ENCODE data around the gene TMEM167B. TPM values are rescaled to one million over a fixed set of nuclear protein-coding genes. Genes with fewer than 3 reads are reported as not detected.
"Not testable (repeated sequence)": the region's sequence is repeated elsewhere in the genome, so short reads cannot be mapped to it uniquely, and the experiment has no call there.

The TMEM167B gene
- 26.7 and 29.2 TPM in 2 replicates for total RNA-seq

DNA sequence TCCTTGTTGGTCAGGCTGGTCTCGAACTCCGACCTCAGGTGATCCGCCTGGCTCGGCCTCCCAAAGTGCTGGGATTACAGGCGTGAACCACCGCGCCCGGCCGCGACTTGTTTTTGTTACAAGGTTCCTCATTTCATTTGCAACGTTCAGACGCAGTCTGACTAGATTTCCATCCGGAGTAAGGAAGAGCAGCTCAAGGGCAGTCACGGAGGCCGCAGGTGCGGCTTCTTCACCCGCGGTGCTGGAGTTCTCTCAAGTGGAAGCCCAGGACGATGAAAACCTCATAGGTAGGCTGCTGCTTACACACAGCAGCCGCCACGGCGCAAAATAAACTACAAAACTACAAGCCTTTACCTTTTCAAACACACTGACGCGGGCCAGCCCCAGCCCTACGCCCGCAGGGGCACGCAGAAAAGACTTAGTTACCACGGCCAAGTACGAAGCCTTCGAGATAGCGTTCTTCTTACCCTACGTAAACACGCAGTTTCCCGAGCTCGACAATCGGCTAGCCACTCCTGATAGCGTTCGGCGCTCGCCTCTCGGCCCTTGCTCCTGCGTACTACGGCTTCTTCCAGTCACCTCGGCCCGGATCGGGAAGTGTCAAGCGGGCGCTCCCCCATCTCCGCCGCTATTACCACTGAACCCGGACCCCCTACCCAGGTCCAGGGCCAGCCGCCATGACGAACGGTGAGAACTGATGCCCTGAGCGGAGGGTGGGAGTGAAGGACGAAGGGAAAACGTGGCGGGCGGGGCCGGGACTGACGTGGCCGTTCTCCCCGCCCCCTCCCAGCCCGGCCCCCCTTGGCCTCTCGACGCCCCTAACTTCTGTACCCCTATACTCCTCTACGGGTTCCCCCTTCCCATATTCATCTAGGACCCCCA is at the start of gene TMEM167B:
TMEM167B (plus strand) TSS at position 569 of the 882 bp plus-strand sequence; CDS start at position 678, 109 bp downstream.
- no peaks in the 10 kb centered on the region for H3K27me3 Mint-ChIP-seq

DNA sequence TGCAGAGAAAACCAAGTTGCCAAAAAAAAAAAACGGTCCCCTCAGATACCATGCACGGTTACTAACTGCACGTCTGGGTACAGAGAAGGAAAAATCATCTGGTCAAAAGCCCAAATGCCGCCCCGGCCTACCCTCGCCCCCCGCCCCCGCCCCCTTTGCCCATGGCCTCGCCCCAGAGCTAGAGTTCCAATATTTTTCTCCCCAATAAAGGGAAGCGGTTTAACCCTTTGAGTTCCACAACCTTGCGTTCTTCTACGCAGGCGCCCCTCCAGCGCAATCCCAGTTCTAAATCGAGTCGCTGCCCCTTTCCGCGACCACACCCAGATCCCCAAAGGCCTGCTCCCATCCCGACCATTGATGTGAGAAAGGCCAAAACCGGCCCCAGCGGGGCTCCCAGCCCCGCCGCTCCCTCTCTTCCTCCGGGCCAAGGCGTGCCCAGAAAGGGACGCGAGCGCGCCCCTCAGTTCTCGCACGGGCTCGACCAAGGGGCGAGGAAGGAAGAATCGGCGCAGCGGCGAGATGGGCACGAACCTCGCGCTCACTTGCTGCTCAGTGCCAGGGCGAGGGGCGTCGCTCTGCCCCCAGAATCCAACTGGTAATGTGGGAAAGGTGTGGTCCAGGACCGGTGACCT is 49.5 kb upstream of the TMEM167B start:
- intact Hi-C loops (cut with micrococcal nuclease) = loop anchor here (2.0 to 5.0 kb wide), 3 partner anchors 78 to 171 kb away; partner anchors contain the start of genes CLCC1, GPSM2 and SARS1
- DNase-seq = peak; percentile 81
- peak overlapping the region; percentile 92 for H3K4me3 Mint-ChIP-seq
- H3K9me3 Mint-ChIP-seq = no peaks in the 10 kb centered on the region
- peaks cover 2% of the 10 kb centered on the region for H3K36me3 Mint-ChIP-seq (ENCODE audit: low read depth)
- H3K4me1 Mint-ChIP-seq = peaks cover 15% of the 10 kb centered on the region
- peaks cover 8% of the 10 kb centered on the region for H3K27me3 Mint-ChIP-seq
- H3K27ac Mint-ChIP-seq = peak overlapping the region; percentile 85

More for the DNA sequence above, at the start of gene TMEM167B:
- intact Hi-C loops (cut with micrococcal nuclease) = loop anchor here (1.0 to 5.0 kb wide), 8 partner anchors 10 to 343 kb away; partner anchors contain the start of genes GPSM2, SARS1, STXBP3 and TAF13
- Mint-ChIP-seq H3K36me3 (ENCODE audit: low read depth) (peaks cover 22% of the 10 kb centered on the region), H3K27ac (peak within 1 kb of the TSS; percentile 97), H3K9me3 (no peaks in the 10 kb centered on the region), H3K4me1 (peaks cover 23% of the 10 kb centered on the region), H3K4me3 (peak within 1 kb of the TSS; percentile 92)
- peak; percentile 96 for DNase-seq

DNA sequence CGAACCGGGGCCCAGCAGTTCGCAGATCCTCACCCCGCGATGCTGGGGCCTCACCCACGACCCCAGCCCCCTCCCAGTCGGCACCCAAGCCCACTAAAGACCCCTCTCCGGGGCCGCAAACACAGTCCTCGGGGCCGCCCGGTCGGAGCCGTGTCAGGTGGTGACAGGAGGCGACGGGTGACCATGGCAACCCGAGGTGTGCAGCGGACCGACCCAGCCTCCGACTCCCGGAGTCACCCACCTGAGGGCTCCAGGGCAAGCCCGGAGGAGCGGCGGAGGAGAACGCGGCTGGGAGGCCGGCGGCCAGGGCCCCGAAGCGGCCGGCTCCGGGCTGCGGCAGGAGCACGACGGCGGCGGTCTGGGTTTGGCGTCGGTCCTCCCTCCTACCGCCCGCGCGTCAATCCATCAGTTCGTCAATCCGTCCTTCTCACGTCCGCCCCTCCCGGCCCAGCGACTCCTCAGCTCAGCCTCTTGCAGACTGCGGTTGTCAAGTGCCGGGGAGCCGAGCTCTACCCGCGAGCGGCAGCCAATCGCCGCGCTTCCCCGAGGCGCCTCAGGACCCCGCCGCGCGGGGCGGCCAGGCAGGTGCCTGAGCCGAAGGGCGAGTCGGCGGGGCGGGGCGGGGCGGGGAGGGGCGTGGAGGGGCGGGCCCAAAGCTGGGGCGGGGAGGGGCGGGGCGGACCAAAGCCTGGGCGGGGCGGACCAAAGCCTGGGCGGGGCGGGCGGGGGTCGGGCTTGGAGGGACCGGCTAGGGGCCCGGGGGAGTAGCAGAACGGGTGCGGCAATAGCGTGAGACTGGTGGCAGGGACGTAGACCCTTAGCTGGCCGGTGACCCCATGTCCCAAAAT is 48.7 kb upstream of the TMEM167B start, which contains the start of gene WDR47:
WDR47 (minus strand) TSS at position 482 of the 848 bp plus-strand sequence. CDS start 18,590 bp downstream, outside the sequence.
- Mint-ChIP-seq H3K9me3 (no peaks in the 10 kb centered on the region), H3K27ac (peak within 1 kb of the TSS; percentile 85), H3K4me3 (peak within 1 kb of the TSS; percentile 92), H3K4me1 (peaks cover 15% of the 10 kb centered on the region), H3K36me3 (ENCODE audit: low read depth) (peaks cover 2% of the 10 kb centered on the region), H3K27me3 (peaks cover 11% of the 10 kb centered on the region)
- intact Hi-C loops (cut with micrococcal nuclease) = loop anchor here (1.0 to 5.0 kb wide), 7 partner anchors 33 to 296 kb away; partner anchors contain the start of genes CLCC1, GPSM2, SARS1 and STXBP3
- peak; percentile 99 for DNase-seq

DNA sequence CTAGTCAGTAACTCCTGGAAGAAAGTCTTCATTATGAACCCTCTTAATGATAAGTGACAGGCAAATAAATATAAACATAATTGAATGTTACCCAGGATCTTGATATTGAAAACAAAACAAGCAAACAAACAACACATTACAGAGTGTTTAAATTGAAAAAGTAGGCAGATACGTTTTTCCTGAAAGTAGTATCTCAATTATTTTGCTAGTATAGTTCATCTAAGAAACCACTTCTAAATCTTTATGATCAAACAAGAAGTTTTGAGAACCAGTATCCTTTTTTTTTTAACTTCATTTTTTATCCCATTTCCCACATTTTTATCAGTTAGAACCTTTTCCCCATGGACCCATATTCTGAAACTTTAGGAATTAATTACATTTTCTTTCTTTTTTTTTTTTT is 45.0 kb upstream of the TMEM167B start:
- intact Hi-C loops (cut with micrococcal nuclease) = no loop called here
- Mint-ChIP-seq H3K4me3 (no peak overlapping the region), H3K36me3 (ENCODE audit: low read depth) (no peaks in the 10 kb centered on the region), H3K27ac (no peak overlapping the region), H3K9me3 (no peaks in the 10 kb centered on the region), H3K27me3 (peaks cover 16% of the 10 kb centered on the region), H3K4me1 (peaks cover 8% of the 10 kb centered on the region)
- no peak for DNase-seq

DNA sequence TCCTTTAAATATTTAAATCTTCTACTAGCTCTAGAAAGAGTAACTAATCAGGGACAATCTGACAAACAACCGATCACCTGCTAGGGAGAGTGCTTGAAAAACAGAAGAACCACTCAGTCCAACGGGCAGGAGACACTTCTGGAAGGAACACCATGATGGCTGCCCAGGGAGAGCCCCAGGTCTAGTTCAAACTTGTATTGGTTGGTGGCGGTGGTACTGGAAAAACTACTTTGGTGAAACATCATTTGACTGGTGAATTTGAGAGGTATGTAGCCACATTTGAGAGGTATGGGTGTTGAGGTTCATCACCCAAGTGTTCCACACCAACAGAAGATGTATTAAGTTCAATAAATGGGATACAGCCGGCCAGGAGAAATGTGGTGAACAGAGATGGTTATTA is 43.9 kb upstream of the TMEM167B start:
- Mint-ChIP-seq H3K27ac (no peak overlapping the region), H3K36me3 (ENCODE audit: low read depth) (no peaks in the 10 kb centered on the region), H3K4me1 (peaks cover 4% of the 10 kb centered on the region), H3K27me3 (peaks cover 19% of the 10 kb centered on the region), H3K9me3 (no peaks in the 10 kb centered on the region), H3K4me3 (no peak overlapping the region)
- intact Hi-C loops (cut with micrococcal nuclease) = no loop called here
- DNase-seq = no peak

DNA sequence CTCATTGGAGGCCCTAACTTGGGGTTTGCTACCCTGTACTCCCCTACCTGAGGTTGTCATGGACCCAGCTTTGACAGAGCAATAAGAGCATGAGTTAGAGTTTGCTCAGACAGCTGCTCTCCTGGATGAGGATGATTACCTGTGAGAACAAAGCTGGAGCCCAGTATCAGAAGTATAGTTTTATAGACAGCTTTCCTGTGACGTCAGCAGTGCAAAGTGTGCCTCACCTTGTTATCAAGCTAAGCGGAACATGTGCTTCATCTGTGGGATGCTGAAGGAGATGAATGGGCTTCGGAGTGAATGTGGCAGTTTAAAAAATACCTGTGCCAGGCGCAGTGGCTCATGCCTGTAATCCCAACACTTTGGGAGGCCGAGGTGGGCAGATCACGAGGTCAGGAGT is 43.2 kb upstream of the TMEM167B start:
- Mint-ChIP-seq H3K27ac (no peak overlapping the region), H3K36me3 (ENCODE audit: low read depth) (no peaks in the 10 kb centered on the region), H3K4me3 (no peak overlapping the region), H3K4me1 (peaks cover 3% of the 10 kb centered on the region), H3K9me3 (no peaks in the 10 kb centered on the region), H3K27me3 (peaks cover 19% of the 10 kb centered on the region)
- DNase-seq = no peak
- intact Hi-C loops (cut with micrococcal nuclease) = no loop called here

DNA sequence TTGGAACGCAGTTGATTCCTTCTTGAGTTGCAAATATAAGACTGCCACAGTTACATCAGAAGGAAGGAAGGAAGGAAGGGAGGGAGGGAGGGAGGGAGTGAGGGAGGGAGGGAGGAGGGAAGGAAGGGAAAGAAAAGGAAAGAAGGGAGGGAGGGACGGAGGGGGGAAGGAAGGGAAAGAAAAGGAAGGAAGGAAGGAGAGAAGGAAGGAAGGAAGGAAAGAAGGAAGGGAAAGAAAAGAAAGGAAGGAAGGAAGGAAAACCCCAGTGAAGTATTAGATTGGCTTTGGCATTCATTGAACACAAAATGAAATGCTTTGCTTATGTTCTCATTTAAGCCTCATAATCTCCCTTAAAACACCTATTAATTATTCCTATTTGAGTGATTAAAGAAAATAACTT is 42.2 kb upstream of the TMEM167B start:
- H3K9me3 Mint-ChIP-seq = no peaks in the 10 kb centered on the region
- no peak overlapping the region for H3K27ac Mint-ChIP-seq
- H3K27me3 Mint-ChIP-seq = peaks cover 19% of the 10 kb centered on the region

DNA sequence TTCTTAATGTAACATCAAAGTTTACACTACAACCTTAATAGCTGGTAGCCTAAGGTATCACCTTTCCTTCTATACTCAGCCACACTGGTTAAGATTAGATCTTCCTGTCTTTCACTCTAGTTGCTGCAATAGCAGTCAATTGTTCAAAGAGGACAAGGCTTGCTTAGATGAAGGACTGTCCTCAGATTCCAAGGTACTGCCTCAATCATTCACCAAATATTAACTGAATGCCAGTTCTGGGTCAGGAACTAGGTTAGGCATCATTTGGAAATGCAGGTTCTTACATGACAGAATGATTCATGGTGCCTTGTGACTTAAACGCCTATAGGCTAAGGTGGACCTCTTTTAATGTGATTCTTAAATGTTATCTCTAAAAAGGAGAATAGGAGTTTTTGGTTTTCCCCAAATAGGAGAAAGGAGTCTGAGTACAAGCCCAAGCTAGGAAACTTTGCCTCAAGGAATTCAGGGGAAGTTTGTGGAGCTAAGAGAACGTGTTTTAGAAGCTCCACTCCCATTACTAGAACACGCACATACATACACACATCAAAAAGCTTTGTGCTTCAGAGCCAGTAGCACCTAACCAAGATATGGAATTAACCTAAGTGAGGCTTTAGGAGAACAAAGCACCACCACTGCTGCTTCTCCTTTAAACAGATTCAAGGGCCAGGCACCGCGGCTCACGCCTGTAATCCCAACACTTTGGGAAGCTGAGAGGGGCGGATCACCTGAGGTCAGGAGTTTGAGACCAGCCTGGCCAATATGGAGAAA is 40.2 kb upstream of the TMEM167B start:
- Mint-ChIP-seq H3K4me1 (no peaks in the 10 kb centered on the region), H3K4me3 (no peak overlapping the region), H3K36me3 (ENCODE audit: low read depth) (no peaks in the 10 kb centered on the region), H3K9me3 (no peaks in the 10 kb centered on the region), H3K27me3 (peaks cover 14% of the 10 kb centered on the region), H3K27ac (no peak overlapping the region)
- intact Hi-C loops (cut with micrococcal nuclease) = no loop called here
- no peak for DNase-seq

More for the DNA sequence above, 42.2 kb upstream of the TMEM167B start:
- intact Hi-C loops (cut with micrococcal nuclease) = no loop called here
- no peak overlapping the region for H3K4me3 Mint-ChIP-seq
- H3K36me3 Mint-ChIP-seq (ENCODE audit: low read depth) = no peaks in the 10 kb centered on the region
- no peaks in the 10 kb centered on the region for H3K4me1 Mint-ChIP-seq
- no peak for DNase-seq

DNA sequence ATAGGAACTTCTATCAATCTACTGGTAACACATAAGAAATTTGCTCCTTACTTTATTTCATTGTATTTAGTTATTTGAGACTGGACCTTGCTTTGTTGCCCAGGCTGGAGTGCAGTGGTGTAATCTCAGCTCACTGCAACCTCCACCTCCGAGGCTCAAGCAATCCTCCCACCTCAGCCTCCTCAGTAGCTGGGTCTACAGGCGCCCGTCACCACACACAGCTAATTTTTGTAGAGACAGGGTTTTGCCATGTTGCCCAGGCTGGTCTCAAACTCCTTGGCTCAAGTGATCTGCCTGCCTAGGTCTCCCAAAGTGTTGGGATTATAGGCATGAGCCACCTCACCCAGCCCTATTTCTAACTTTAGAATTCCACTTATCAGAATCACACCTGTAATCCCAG is 38.4 kb upstream of the TMEM167B start:
- intact Hi-C loops (cut with micrococcal nuclease); H3K9me3 Mint-ChIP-seq; H3K4me1 Mint-ChIP-seq; H3K27ac Mint-ChIP-seq; H3K4me3 Mint-ChIP-seq; H3K27me3 Mint-ChIP-seq; DNase-seq; H3K36me3 Mint-ChIP-seq (ENCODE audit: low read depth): not testable (repeated sequence)

DNA sequence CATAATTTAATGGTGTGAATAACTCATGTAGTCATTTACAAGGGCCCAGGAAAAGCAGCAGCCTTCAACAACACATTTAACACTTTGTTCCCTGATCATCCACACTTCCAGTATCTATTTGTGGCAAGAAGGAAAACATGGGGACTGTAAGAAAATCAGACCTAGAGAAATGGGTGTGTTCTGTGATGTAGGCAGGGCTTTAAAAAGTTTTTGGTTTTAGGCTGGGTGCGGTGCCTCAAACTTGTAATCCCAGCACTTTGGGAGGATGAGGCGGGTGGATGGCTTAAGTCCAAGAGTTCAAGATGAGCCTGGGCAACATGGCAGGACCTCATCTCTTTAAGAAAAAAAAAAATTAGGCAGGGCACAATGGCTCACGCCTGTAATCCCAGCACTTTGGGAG is 34.5 kb upstream of the TMEM167B start:
- intact Hi-C loops (cut with micrococcal nuclease) = no loop called here
- H3K36me3 Mint-ChIP-seq (ENCODE audit: low read depth) = no peaks in the 10 kb centered on the region
- no peak overlapping the region for H3K4me3 Mint-ChIP-seq
- no peaks in the 10 kb centered on the region for H3K9me3 Mint-ChIP-seq
- H3K27ac Mint-ChIP-seq = no peak overlapping the region
- no peak for DNase-seq
- no peaks in the 10 kb centered on the region for H3K27me3 Mint-ChIP-seq
- H3K4me1 Mint-ChIP-seq = no peaks in the 10 kb centered on the region

DNA sequence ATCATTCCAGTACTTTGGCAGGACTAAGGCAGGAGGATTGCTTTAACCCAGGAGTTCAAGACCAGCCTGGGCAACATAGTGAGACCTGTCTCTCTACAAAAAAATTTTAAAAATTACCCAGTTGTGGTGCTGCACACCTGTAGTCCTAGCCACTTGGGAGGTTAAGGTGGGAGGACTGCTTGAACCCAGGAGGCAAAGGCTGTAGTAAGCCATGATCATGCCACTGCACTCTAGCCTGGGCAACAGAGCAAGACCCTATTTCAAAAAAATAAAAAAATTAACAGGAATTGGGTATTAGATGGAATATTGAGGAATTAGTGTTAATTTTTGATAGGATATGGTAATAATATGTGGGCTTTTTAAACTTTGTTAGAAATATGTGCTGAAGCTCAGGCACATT is 31.5 kb upstream of the TMEM167B start:
- H3K27ac Mint-ChIP-seq = no peak overlapping the region
- no peak overlapping the region for H3K4me3 Mint-ChIP-seq
- no peaks in the 10 kb centered on the region for H3K9me3 Mint-ChIP-seq
- no peak for DNase-seq
- intact Hi-C loops (cut with micrococcal nuclease) = no loop called here
- no peaks in the 10 kb centered on the region for H3K4me1 Mint-ChIP-seq
- peaks cover 2% of the 10 kb centered on the region for H3K36me3 Mint-ChIP-seq (ENCODE audit: low read depth)
- H3K27me3 Mint-ChIP-seq = no peaks in the 10 kb centered on the region

DNA sequence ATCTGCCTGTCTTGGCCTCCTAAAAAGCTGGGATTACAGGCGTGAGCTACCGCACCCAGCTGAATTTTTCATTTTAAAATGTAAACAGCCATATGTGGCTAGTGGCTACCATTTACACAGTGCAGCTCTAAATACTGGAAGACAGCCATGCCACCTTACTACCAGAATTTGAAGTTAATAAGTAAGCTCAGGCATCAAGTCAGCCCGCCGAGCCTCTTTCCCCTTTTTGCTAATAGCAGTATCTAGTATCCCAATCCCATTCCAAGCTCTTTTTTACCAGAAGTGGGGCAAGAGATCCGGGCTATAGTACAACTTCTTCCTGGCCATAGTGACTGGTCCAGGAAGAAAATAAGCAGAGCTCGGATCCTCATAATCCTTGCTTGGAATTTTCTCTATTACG is 29.9 kb upstream of the TMEM167B start:
- intact Hi-C loops (cut with micrococcal nuclease) = no loop called here
- Mint-ChIP-seq H3K36me3 (ENCODE audit: low read depth) (peaks cover 11% of the 10 kb centered on the region), H3K4me3 (no peak overlapping the region), H3K9me3 (no peaks in the 10 kb centered on the region), H3K27me3 (no peaks in the 10 kb centered on the region), H3K27ac (no peak overlapping the region), H3K4me1 (no peaks in the 10 kb centered on the region)
- DNase-seq = no peak

DNA sequence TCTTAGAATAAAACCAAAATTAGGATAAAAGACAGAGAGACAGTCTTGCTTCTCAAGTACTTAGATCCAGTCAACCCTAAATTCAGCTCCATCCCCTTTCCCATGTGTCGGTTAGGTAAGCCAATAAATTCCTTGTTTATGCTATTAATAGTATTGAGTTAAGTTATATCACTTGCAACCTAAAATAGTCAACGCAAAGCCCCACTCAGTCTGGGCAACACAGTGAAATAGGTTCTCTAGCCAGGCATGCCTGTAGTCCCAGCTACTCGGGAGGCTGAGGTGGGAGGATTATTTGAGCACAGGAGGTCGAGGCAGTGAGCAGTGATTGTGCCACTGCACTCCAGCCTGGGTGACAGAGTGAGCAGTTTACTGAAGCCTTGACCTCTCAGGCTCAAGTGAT is 29.4 kb upstream of the TMEM167B start:
- H3K4me1 Mint-ChIP-seq = no peaks in the 10 kb centered on the region
- H3K27me3 Mint-ChIP-seq = no peaks in the 10 kb centered on the region
- intact Hi-C loops (cut with micrococcal nuclease) = no loop called here
- no peaks in the 10 kb centered on the region for H3K9me3 Mint-ChIP-seq
- H3K4me3 Mint-ChIP-seq = no peak overlapping the region
- no peak for DNase-seq
- no peak overlapping the region for H3K27ac Mint-ChIP-seq
- peaks cover 13% of the 10 kb centered on the region for H3K36me3 Mint-ChIP-seq (ENCODE audit: low read depth)
